NB4 (cell line): ENCODE data around the gene ENOX2.

ENCODE experiments used
- CTCF ChIP-seq: IDR thresholded peaks from one replicate; pipeline ENCODE4 v1.5.1; 2012; ENCODE audit warnings: low read depth, low read length
- POLR2A ChIP-seq: IDR thresholded peaks from 2 replicates; pipeline ENCODE4 v1.6.1; 2011; ENCODE audit warnings: mild to moderate bottlenecking; ENCODE audit not compliant: insufficient read length; ENCODE audit errors: extremely low read depth

GRCh38 chrX:130672214-130672613, 230.8 kb downstream of the ENOX2 start:
- TF ChIP-seq POLR2A: no peak
- no peak for TF ChIP-seq CTCF
